Upper lobe of right lung (tissue), 1 donor: ENCODE measurements around the gene TMEM163. TPM values are rescaled to one million over a fixed set of nuclear protein-coding genes. Genes with fewer than 3 reads are reported as not detected.

Experiments
- ATAC-seq: fragments of 200-7000 bp; cut with Tn5 transposase; one replicate; pipeline ENCODE4 v1.9.1; 2020; ENCODE audit warnings: mild to moderate bottlenecking, moderate library complexity
- DNase-seq: peaks from one replicate; pipeline ENCODE4 v3.0.0-alpha.2; 2020
- H3K27ac ChIP-seq: fragments of 200-600 bp; one replicate; pipeline ENCODE4 v1.8.0; 2022
- H3K27me3 ChIP-seq: fragments of 200-600 bp; one replicate; pipeline ENCODE4 v1.8.0; 2022; ENCODE audit warnings: mild to moderate bottlenecking
- H3K36me3 ChIP-seq: fragments of 200-600 bp; one replicate; pipeline ENCODE4 v1.8.0; 2022
- H3K4me1 ChIP-seq: fragments of 200-600 bp; one replicate; pipeline ENCODE4 v1.8.0; 2022
- H3K4me3 ChIP-seq: fragments of 200-600 bp; one replicate; pipeline ENCODE4 v1.8.0; 2022; ENCODE audit warnings: mild to moderate bottlenecking
- H3K9me3 ChIP-seq: fragments of 200-600 bp; one replicate; pipeline ENCODE4 v1.8.0; 2022
- CTCF ChIP-seq: fragments of 200-600 bp; IDR thresholded peaks from one replicate; pipeline ENCODE4 v1.8.0; 2022; ENCODE audit warnings: antibody characterized with exemption
- intact Hi-C: fragments of 100-400 bp; cut with DNase I; formaldehyde crosslinking; loops from one replicate; pipeline ENCODE4 v1.11.0; 2022
- total RNA-seq: library from RNA; stranded (reverse); fragmentation: NEBNext Ultra II Directional; extraction: Animal tissue kit (Norgen Biotek cat#: 25700); gene quantifications from one replicate; pipeline ENCODE4 v1.2.1, GENCODE V29; 2021
- donor health status: DM: no; HTN: yes; CAD: no; lungs with severe emphysema.

The TMEM163 gene
- total RNA-seq, 1 donor from 2014 or later: 34.6 TPM

DNA sequence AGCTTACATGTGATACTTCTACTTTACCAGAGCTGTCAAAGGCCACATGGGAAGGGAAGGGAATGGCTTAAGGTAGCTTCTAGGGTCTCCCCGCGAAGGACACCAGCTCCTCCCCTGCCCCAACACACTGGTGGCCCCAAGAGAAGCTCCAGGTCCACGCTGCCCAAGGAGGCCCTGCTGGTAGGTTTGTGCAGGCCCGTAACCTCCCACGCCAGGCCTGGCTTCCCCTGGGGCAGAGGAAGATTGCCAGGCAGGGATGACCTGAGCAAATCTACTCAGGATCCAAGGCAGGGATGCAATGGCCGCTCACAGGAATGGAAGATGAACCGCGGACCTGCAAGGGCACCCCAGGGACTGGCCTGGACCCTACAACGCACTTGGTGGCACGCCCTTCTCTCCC, 259.9 kb downstream of the TMEM163 start:
- Histone ChIP-seq H3K27me3 (no peaks in the 10 kb centered on the region), H3K27ac (no peak overlapping the region), H3K4me3 (no peak overlapping the region), H3K4me1 (no peaks in the 10 kb centered on the region), H3K36me3 (no peaks in the 10 kb centered on the region), H3K9me3 (no peaks in the 10 kb centered on the region)
- no peak for TF ChIP-seq CTCF
- DNase-seq (peak; percentile 59), ATAC-seq (no peak)
- intact Hi-C loops: no loop called here

- TF ChIP-seq CTCF: no peak
- no peak overlapping the region for H3K4me3 ChIP-seq
- no peaks in the 10 kb centered on the region for H3K9me3 ChIP-seq
- H3K27me3 ChIP-seq: no peaks in the 10 kb centered on the region
- no peak overlapping the region for H3K27ac ChIP-seq
- DNase-seq: no peak
- no peaks in the 10 kb centered on the region for H3K4me1 ChIP-seq
- ATAC-seq: no peak
- intact Hi-C loops: no loop called here
- no peaks in the 10 kb centered on the region for H3K36me3 ChIP-seq
Measured at GRCh38 chr2:134458473-134458853, 260.3 kb downstream of the TMEM163 start.

DNA sequence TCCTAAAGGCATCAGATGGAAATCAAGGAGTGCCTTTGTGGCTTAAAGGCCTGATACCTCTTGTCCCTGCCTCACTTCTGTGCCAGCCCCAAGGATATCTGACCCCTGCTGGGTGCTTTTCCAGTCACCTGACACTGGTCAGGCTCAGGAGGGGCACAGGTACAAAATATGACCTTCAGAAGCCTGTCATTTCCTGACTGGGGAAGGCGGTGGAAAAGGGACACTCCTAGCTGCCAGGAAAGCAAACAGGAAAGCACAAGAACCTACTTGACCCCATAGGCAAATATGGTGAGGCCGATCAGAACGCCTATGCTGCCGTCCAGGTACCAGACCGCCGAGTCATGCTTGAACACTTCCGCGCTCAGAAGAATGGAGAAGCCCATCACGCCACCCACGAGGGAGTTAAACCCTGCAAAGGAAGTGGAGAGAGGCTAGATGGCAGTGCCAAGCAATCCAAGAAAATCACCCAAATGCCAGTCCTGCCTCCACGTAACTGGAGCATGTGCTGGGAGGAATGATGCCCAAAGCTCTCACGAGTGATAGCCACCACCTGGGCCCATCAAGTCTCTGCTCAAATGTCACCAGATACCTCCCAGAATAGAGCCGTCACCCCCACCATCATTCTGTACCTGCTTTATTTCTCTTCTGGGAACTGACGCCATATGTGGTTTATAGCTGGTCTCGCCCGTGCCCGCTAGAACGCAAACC, 260.9 kb downstream of the TMEM163 start:
- Histone ChIP-seq H3K4me3 (no peak overlapping the region), H3K27ac (no peak overlapping the region), H3K4me1 (no peaks in the 10 kb centered on the region), H3K9me3 (no peaks in the 10 kb centered on the region), H3K27me3 (no peaks in the 10 kb centered on the region), H3K36me3 (no peaks in the 10 kb centered on the region)
- TF ChIP-seq CTCF: no peak
- DNase-seq (peak; percentile 73), ATAC-seq (peak; percentile 75)
- intact Hi-C loops: no loop called here

DNA sequence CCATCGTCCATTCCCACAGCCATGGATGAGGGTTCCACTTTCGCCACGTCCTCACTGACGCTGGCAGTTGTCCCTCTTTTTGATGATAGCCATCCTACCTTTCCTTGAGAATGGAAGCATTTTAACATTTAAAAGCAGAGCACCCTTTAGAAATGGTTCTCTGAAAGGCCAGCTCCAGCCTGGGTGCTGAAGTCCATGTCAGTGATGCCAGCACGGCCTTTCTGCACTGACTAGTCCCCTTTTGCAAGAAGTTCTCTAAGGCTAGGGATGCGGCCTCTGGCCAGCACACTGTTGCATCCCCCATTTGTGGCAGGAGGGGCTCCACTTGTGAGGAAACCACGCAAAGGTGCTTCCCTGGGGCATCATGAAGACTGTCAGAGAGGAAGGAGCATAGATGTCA, 261.4 kb downstream of the TMEM163 start:
- Histone ChIP-seq H3K4me3 (no peak overlapping the region), H3K27me3 (no peaks in the 10 kb centered on the region), H3K27ac (no peak overlapping the region), H3K4me1 (no peaks in the 10 kb centered on the region), H3K9me3 (no peaks in the 10 kb centered on the region), H3K36me3 (no peaks in the 10 kb centered on the region)
- intact Hi-C loops: no loop called here
- DNase-seq (peak; percentile 48), ATAC-seq (no peak)
- TF ChIP-seq CTCF: no peak

DNA sequence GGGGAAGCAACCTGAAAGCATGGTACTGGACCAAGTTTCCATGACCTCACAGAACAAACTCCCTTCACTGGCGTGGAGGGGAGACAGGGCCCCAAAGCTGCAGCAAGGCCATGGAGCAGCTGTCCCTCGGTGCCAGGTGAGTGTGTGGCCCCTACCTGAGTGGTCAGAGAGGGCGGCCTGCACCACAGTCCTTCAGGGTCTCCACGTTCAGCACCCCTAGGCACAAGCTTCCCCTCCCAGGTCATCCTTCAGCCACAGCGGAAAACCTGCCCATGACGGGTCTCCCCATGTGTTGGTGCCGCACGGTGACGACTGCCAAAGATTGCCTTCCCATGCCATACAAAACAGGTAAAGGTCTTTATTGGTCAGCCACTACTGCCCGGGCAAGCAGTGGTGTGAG, 263.4 kb downstream of the TMEM163 start:
- no peak for TF ChIP-seq CTCF
- intact Hi-C loops: no loop called here
- DNase-seq (peak; percentile 45), ATAC-seq (no peak)
- H3K27ac ChIP-seq: no peak overlapping the region
- H3K4me3 ChIP-seq: no peak overlapping the region
- no peaks in the 10 kb centered on the region for H3K36me3 ChIP-seq
- H3K27me3 ChIP-seq: no peaks in the 10 kb centered on the region
- no peaks in the 10 kb centered on the region for H3K9me3 ChIP-seq
- no peaks in the 10 kb centered on the region for H3K4me1 ChIP-seq

DNA sequence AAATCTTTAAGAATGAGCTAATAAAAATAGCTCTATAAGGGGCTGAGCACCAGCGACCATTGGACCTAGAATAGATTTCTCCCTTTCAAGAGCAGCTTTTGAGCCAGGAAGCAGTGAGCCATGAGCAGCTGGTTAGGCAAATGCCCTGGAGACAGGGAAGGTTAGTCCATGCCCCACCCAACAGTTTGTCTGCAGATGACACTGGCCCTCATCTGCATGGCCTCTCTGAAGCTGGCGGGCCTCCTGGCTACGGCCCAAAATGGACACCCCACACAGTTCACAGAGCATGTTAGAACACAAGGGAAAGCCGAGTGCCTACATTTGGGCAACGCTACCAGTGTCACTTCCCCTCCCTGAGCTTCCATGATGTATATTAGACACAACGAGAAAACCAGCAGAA, 263.9 kb downstream of the TMEM163 start:
- intact Hi-C loops: no loop called here
- peak; percentile 17 for DNase-seq

More for the DNA sequence above, 263.9 kb downstream of the TMEM163 start:
- H3K9me3 ChIP-seq: no peaks in the 10 kb centered on the region
- no peak for TF ChIP-seq CTCF
- H3K27me3 ChIP-seq: no peaks in the 10 kb centered on the region
- H3K36me3 ChIP-seq: no peaks in the 10 kb centered on the region
- H3K4me1 ChIP-seq: no peaks in the 10 kb centered on the region
- no peak for ATAC-seq
- no peak overlapping the region for H3K4me3 ChIP-seq
- H3K27ac ChIP-seq: no peak overlapping the region
